GM18499 (cell line): ENCODE data around the gene ZHX3.

Experiments used
- ATAC-seq: cut with Tn5 transposase; IDR thresholded peaks from one replicate; pipeline ENCODE4 v1.9.1; 2021; ENCODE audit warnings: moderate number of reproducible peaks; ENCODE audit not compliant: insufficient read depth, unreplicated experiment

The ZHX3 gene

DNA sequence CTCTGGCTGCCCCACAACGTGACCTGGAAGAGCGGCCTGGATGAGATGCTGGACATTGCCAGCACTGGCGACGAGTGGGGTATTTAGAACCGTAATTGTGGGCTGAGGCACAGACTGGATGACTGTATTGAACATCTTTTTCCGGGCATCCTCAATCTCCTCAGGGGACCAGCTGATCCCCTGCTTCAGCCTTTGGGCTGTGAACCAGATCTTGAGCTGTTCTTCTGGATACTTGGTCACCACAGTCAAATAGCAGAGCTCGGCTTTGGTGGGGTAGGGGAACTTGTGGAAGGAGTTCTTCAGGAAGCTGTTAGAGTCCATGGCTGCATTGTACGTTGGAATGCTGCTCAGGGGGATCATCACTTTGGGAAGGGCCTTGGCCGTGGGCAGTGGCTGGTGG, 113.9 kb downstream of the ZHX3 start:
- no peak for ATAC-seq

- no peak for ATAC-seq
Measured at GRCh38 chr20:41202426-41202825, 115.1 kb downstream of the ZHX3 start.

DNA sequence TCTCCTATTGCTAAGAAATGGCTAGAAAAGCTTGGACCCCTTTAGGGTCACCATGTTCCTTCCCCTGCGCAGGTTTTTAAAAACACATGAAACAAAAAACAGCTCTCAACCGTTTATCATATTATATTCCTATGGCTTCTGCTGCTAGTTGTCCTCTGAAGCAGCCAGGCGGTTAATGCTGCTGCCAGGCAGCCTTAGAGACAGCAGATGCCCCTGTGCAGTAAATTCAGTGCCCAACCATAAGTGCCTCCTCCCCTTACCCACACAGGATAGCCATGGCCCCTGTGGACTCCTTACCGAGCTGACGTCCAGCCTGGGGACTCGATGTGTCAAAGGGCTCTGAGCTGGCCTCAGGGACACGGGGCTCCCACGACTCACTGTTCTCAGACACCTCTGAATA, 115.8 kb downstream of the ZHX3 start:
- ATAC-seq: no peak

GRCh38 chr20:41200446-41201202, 116.9 kb downstream of the ZHX3 start:
- ATAC-seq: no peak

- ATAC-seq: no peak
Measured at GRCh38 chr20:41198443-41198842, 119.1 kb downstream of the ZHX3 start.

DNA sequence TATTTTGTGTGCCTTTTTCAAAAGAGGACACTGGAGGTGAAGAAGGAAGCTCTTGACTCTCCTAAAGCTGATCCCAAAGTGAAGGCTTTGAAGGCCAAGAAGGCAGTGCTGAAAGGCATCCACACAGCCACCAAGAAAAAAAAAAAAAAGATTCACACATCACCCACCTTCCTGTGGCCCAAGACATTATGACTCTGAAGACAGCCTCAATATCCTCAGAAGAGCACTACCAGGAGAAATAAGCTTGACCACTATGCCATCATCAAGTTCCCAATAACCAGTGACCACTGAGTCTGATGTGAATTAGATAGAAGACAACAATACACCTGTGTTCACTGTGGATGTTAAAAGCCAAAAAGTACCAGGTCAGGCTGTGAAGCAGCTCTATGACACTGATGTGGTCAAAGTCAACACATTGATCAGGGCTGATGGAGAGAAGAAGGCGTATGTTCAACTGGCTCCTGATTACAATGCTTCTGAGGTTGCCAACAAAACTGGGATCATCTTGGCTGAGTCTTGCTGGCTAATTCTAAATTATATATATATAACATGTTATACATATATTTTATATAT, 120.8 kb downstream of the ZHX3 start:
- ATAC-seq: no peak

- ATAC-seq: no peak
Measured at GRCh38 chr20:41192575-41192974, 125.0 kb downstream of the ZHX3 start.

- ATAC-seq: no peak
Measured at GRCh38 chr20:41191562-41192500, 125.7 kb downstream of the ZHX3 start.

- ATAC-seq: no peak
Measured at GRCh38 chr20:41187668-41188067, 129.9 kb downstream of the ZHX3 start.

- ATAC-seq: no peak
Measured at GRCh38 chr20:41185013-41185757, 132.3 kb downstream of the ZHX3 start.

DNA sequence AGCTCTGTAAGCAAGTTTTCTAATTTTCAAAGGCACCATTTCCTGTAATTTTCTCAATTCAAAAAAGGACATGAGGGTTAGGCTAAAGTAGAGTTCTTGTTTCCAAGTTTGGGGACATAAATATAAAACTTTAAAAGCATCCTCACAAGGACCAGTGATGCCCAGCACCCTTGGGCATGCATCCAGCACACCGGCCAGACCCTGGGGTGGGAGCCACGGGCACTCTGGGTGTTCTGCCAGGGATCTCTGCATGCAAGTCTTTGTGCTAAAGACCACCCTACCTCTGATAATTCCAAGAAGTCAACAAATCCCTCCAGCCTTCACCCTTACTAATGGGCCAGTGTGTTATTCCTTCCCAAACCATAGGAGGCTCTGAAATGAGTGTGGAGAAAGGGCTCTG, 133.7 kb downstream of the ZHX3 start:
- ATAC-seq: no peak

DNA sequence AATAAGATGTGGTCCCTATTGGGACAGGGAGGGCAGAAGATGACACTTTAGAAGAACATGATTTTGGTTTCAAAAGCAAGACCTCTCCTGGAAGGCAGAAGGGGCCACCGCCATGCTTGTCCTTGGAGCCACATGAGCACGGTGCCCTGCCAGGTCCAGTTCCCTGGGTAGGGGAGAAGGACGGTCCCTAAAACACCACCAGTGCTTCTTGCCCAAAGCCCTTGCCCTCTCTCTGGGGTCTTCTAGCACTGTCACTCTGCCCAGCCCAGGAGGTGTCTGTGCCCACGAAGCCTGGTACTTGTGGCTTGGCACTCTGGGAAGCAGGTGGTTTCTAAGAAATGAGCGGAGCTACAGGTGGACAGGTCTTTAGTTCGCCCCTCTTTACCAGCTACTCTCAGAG, 134.1 kb downstream of the ZHX3 start:
- no peak for ATAC-seq

- ATAC-seq: no peak
Measured at GRCh38 chr20:41182296-41183212, 135.0 kb downstream of the ZHX3 start.

DNA sequence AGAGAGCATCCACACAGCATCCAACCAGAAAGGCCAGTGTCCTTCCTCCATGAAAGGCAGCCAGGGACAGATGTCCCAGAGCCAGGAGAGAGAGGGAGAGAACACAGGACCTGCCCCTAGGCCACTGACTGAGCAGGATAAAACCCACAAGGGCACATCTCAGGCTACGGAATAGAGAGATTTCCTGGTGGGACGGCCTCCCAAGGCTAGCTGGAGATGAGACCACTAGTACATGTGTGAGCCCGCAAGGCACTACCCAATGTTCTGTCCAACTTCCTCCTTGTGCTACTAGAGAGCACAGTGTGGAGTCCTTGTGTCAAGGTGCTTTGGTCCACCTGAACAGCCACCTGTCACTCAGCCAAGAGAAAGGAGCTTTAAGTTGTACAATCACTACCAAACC, 136.0 kb downstream of the ZHX3 start:
- ATAC-seq: no peak

GRCh38 chr20:41180599-41181333, 136.8 kb downstream of the ZHX3 start:
- ATAC-seq: no peak

GRCh38 chr20:41179961-41180360, 137.6 kb downstream of the ZHX3 start:
- no peak for ATAC-seq

DNA sequence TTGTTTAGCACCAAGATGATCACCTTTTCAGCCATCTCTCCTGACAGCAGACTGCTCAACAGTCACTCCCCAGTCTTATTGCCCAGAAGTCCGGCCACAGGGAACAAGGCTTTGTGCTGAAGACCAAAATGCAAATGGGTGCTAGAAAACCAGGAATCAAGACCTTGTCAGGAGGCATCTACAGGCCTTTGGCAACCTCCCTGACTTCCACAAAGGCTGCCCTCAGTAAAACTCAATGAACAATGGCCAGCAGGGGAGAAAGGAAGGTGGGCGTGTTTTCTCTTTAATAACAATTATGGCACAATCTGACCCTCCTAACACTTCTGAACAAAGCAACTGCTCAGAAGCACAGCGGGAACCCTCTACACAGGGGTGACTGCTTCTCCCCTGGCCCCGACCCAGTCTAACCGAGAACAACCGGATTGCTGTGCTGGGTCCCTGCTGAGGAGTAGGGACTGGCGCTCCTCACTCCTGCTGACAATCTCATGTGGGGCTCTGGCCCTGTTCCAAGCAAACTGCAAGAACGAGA, 138.6 kb downstream of the ZHX3 start:
- ATAC-seq: no peak

GRCh38 chr20:41178495-41178894, 139.0 kb downstream of the ZHX3 start:
- ATAC-seq: no peak

- no peak for ATAC-seq
Measured at GRCh38 chr20:41177636-41178035, 139.9 kb downstream of the ZHX3 start.
